GM12891 (cell line): ENCODE results near the gene SDK1.

Source experiments
- PAX5 ChIP-seq: IDR thresholded peaks from 2 replicates; pipeline ENCODE4 v1.6.1; 2011; ENCODE audit warnings: low read length, moderate library complexity, mild to moderate bottlenecking; ENCODE audit not compliant: insufficient read depth, severe bottlenecking
- POLR2A ChIP-seq: IDR thresholded peaks from 2 replicates; pipeline ENCODE4 v1.6.1; 2011; ENCODE audit warnings: low read depth, low read length, control low read depth
- POLR2AphosphoS5 ChIP-seq: IDR thresholded peaks from 2 replicates; pipeline ENCODE4 v1.6.1; 2011; ENCODE audit warnings: low read depth, low read length, control low read depth
- POU2F2 ChIP-seq: IDR thresholded peaks from 2 replicates; pipeline ENCODE4 v1.6.1; 2011; ENCODE audit warnings: low read depth, mild to moderate bottlenecking, control low read depth, low read length, moderate library complexity
- SPI1 ChIP-seq: IDR thresholded peaks from 2 replicates; pipeline ENCODE4 v1.6.1; 2011; ENCODE audit warnings: low read depth, low read length, control low read depth
- TAF1 ChIP-seq: IDR thresholded peaks from 2 replicates; pipeline ENCODE4 v1.6.1; 2011; ENCODE audit warnings: low read depth, low read length, control low read depth

DNA sequence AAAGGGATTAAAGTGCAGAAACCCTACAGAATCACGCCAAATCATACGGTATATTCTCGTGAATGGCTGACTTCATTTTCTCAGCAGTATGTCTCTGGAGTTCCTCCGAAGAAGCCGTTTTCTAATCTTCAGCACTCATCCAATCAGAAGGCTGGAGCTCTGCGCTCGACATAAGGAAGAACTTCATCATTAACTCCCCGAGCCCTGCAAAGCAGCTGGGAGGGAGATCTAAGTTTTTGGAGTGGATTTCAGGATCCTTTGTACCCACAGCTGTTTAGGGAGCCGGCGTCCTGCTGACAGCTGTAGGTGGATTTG is 40.7 kb upstream of the SDK1 start:
- TF ChIP-seq POLR2A (no peak), TAF1 (no peak), POLR2AphosphoS5 (no peak), PAX5 (no peak), POU2F2 (no peak), SPI1 (no peak)
